NOMO-1 treated with dmso at 0.1 percent for 144 hours (cell line): ENCODE results near the gene PNPLA1.

Source experiments
- DNase-seq: peaks from one replicate; lab custom pipeline; 2025; ENCODE audit not compliant: unreplicated experiment; lab: John Stamatoyannopoulos, UW

The PNPLA1 gene

DNA sequence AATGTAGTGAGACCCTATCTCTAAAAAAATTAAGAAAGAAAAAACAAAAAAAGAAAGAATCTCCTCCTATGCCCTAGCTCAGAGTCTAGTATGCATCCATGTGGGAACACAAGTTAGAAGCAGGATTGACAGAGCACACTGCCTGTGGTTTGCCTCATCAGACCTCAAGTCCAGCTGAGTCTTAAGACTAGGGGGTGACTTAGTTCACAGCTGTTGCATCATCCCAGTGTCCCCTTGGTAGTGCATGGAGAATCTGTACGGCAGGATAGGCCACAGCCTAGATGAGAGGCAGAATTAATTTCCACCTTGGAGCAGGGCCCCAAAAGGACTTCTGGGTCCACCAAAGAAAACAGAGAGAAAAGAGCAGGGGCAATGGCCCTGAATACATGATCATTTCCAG lies 13.7 kb downstream of the PNPLA1 start:
- DNase-seq = no peak

DNA sequence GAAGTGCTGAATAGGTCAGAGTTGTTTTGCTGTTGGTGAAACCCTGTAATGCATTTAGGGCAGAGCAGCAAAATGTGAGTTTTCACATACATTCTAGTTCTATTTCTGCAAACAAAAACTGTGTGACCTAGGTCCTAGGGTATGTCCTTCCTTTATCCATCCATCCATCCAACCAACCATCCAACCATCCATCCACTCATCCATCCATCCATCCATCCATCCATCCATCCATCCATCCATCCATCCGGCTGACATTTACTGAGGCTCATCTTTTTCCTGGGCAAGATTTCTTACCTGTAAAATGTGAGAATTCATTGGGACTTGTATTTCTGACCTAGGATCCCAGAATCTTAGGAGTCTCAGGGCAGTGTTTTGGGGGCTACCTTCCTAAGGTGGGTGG lies 14.5 kb downstream of the PNPLA1 start:
- DNase-seq = no peak

DNA sequence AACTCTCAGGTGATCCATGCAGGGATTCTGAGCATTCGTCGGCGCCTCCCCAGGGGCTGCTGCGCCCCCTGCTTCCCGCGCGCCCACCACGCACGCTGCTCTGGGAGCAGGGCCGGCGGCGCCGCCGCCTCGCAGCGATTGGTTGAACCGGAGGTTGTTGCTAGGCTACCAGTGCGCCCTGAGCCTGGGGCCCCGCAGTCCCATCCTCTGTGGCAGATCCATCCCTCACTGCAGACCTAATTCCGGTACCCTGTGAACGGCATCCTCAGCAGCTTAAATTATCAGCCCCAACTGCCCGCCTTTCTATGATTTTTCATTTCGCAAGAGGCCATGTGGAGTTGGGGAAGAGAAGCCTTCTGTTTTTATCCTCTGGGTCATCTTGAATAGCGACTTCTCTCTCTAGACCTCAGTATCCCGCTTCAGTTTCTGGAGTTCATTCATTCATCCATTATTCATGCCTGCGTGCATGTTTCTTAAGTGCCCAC lies 15.4 kb downstream of the PNPLA1 start:
- DNase-seq = peak; percentile 20

DNA sequence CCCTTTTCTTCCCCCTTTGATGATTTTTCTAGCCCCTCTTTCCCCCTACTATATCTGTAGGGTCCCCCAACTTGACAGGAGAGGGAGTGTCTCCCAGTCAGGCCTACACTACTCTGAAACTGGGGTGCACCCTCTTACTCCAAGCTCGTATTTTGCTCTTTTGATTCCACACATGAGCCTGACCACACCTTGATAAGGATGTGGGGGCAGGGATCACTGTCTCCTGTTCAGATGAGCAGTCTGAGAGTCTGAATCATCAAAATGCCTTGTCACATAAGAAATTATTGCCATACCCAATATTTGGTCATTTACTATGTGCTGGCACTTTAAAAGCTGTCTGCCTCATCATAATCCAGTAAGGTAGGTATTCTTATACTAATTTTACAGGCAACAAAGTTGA lies 15.9 kb downstream of the PNPLA1 start:
- no peak for DNase-seq

DNA sequence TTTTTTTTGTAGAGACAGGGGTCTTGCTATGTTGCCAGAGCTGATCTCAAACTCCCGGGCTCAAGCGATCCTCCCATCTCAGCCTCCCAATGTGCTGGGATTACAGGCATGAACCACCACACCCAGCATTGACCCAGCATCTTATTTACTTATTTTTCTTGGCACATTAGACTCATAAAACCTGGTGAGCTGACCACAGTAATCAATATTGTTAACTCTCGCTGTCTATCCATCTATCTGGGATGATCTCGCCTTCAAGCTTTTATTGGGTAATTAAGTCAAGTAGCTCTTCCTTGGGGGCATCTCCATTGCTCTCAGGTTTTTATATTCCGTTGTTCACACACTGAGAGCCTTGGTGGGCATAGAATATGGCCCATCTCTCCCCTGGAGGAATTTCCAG lies 17.0 kb downstream of the PNPLA1 start:
- DNase-seq = no peak

DNA sequence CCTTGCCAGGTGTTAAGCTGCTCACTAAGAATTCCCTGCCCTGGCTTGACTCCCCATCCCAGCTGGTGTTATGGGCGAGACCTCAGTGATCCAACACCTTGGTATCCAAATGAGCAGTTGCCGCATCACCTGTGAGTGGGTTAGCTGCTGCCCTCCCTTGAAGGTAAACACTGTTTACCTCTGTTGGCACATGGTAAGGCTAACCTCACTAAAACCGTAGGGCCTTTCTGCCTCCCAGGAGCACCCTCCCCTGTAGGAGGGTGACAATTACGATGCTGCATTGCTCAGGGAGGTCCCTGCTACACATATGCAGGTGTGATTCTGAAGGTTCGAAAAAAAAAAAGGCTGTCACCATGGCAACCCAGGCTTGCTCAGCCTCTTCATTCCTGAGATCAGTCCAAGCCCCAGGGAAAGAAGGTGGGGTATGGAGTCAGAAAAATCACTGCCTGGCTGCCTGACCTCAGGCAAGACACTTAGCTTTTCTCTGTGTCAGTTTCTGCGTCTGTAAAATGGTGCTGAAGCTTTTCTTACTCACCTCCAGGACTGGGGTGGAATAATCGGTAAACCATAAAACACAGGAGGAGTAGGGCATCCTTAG lies 19.5 kb downstream of the PNPLA1 start:
- no peak for DNase-seq

GRCh38 chr6:36290668-36291620 lies 21.1 kb downstream of the PNPLA1 start:
- peak; percentile 68 for DNase-seq

DNA sequence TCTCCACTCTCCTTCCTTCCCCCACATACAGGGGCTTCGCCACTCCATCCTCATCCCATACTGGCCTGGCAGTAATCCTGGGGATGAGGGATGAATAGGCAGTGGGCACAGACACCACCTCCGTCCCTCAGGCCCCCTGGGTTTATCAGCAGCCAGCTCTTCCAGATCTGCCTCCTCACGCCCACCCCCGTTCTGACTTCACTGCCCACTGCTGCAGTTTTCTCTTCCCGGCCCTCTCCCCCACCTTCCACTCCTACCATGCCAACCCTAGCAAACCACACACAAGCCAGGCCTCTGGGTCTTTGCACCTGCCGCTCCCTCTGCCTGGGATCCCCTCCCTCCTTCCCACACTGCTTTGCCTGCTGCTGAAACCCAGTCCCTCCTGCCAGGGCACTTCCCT lies 22.3 kb downstream of the PNPLA1 start:
- DNase-seq = no peak

- no peak for DNase-seq
Measured at GRCh38 chr6:36296240-36296639, 26.4 kb downstream of the PNPLA1 start.

DNA sequence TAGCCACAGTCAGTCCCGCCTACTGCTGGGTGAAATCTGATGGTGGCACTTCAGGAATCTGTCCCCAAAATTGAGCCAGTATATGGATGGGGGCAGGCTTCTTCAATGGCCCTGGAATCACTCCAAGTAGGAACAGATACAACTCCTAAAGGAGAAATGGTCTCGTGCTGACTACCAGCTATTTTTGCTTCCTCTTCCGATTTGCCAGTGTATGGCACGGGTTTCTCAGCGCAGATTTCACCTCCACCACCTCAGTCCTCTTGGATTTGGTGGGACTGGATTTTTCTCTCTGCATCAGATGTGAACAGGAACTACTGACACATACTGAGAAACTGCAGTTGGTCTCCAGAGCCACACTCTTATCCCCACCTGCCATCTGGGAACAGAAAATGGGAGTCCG lies 27.2 kb downstream of the PNPLA1 start:
- DNase-seq = no peak

GRCh38 chr6:36297511-36297910 lies 27.7 kb downstream of the PNPLA1 start:
- DNase-seq = no peak

- no peak for DNase-seq
Measured at GRCh38 chr6:36298027-36298426, 28.2 kb downstream of the PNPLA1 start.

DNA sequence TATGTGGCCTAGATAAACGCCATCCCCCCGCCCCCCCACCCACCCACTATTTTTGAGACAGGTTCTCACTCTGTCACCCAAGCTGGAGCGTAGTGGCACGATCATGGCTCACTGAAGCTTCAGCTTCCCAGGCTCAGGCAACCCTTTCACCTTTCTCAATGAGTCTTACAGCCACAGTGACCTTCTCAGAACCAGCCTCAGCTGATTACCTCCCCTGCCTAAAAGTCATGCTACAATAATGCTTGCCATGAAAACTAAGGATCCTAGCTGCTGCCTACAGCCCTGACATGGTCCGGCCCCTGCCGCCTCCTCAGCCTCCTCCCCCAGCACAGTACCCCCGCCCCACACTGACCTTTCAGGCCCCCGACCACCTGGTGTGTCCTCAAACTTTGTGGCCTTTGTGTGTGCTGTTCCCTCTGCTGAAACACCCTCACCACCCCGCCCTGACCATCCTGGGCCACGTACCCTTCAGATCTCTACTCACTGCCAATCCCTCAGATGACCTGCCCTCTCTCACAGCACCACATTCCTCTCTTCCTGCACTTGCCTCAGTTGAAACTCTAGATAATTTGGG lies 31.3 kb downstream of the PNPLA1 start:
- DNase-seq = no peak

DNA sequence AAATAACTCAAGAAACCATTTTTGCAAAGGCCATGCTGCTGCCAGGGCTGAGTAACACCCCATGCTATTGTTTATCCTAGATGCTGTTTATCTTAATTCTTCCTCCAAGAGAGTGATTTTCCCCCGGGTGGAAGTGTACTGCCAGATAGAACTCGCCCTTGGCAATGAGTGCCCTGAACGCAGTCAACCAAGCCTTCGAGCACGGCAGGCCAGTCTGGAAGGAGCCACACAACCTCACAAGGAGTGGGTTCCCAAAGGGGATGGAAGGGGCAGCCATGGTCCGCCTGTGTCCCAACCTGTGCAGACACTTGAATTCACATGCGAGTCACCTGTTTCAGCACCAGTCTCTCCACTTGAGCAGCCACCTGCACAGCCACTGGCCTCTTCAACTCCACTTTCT lies 31.9 kb downstream of the PNPLA1 start:
- no peak for DNase-seq

DNA sequence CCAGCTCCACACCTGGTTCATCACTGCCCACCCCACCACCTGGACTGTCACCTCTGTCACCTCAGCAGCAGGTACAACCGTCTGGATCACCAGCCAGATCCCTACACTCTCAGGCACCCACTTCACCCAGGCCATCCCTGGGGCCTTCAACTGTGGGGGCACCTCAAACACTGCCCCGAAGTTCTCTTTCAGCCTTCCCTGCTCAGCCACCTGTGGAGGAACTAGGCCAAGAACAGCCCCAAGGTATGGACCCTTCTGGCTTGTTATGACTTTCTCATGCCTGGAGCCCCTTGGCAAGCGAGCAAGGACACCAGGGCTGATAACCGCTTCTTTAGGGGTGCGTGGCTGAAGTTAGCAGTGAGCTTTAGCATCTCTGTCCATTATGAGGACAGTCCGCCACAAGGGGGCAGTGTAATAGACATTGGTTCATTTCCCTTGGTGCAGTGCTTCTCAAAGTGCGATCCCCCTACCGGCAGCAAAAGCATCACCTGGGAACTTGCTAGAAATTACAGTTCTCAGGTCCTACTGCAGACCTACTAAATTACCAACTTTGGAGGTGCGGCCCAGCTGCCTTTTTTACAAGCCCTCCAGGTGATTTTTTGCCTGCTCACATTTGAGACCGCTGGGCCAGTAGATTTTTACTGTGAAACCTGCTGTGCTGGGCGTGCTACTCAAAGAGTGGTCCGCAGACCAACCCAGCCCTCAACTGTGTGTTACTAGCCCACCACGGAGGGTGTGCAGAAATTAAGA lies 32.5 kb downstream of the PNPLA1 start:
- DNase-seq = peak; percentile 33

DNA sequence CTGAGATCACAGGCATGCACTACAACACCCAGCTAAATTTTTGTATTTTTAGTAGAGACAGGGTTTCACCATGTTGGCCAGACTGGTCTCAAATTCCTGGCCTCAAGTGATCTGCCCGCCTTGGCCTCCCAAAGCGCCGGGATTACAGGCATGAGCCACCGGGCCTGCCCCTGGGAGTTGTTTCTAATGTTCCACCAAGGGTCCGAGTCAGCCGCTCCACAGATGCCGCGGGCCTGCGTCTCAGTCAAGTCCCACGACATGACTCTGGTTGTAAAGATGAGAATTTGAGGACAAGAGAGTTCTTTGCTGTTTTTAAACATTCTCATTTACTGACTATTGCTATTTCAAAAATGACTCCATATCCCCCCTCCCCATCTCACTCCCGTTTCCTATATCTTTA lies 36.0 kb downstream of the PNPLA1 start:
- no peak for DNase-seq

- no peak for DNase-seq
Measured at GRCh38 chr6:36306375-36306774, 36.5 kb downstream of the PNPLA1 start.

- DNase-seq = no peak
Measured at GRCh38 chr6:36308514-36308913, 38.7 kb downstream of the PNPLA1 start.

DNA sequence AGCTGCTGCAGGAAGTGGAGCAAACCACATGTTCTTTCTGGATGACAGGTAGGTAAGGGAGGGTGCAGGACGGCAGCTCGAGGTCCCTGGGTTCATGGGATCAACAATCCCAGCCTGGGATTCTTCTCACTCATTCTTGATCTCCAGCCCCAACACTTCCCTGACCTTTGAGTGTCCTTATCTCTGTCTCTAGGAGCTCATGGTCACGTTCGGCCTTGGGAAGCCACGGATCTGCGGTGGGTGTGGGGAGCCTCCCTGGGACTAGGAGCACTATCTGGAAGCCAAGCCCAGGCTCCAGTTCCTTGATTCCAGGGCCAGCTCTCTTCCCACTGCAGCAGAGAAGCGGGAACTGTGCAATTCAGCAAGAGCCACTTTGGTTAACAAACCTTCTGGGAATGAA lies 39.3 kb downstream of the PNPLA1 start:
- no peak for DNase-seq

- DNase-seq = no peak
Measured at GRCh38 chr6:36309900-36310299, 40.0 kb downstream of the PNPLA1 start.
